GM21367 (cell line): Measurements from ENCODE around the gene THBS1.

Source experiments
- ATAC-seq: cut with Tn5 transposase; IDR thresholded peaks from one replicate; pipeline ENCODE4 v1.9.1; 2021; ENCODE audit not compliant: unreplicated experiment

THBS1 gene

DNA sequence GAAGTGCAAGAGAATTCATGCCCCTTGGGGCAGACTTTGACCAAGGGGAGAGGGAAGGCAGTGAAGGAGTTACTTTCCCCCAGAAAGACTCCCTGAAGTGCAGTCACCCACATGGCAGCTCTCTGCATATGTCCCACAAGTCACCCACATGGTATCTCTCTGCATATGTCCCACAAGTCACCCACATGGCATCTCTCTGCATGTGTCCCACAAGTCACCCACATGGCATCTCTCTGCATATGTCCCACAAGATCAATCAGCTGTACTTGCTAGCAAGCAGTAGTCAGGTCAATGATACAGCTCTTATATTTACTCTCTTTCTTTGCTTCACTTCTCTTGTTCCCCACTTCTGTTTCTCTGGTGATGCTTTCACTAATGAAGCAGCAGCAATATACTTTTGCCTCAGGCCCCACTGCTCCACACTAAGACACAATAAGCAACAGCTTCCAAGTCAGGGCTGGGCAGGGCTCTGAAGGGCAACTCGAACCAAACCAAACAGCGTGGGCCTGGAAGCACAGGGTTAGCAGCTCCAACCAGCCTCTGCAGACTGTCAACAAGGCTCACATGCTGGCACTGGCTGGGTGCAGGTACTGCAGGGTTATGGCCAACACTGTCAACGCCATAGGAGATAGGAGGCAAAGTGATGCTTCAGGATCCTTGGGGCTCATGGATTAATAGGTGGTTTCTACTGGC lies 46.7 kb downstream of the THBS1 start:
- ATAC-seq, result no peak

DNA sequence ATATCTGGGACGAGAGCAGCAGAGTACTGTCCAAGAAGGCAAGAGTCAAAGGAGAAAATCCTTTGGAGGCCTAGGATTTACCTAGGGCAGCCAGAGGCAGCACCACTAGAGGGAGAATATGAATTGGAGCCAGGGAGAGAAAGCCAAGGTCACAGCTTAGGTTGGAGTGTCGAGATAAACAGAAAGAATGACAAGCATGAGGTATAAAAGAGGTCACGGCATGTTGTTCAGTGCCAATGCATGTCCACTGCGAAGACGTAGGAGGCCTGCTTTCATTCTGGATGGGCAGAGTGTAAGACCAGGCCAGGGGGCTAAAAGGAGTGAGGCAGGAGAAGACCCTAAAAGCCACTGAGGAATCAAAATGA lies 47.2 kb downstream of the THBS1 start:
- no peak for ATAC-seq

DNA sequence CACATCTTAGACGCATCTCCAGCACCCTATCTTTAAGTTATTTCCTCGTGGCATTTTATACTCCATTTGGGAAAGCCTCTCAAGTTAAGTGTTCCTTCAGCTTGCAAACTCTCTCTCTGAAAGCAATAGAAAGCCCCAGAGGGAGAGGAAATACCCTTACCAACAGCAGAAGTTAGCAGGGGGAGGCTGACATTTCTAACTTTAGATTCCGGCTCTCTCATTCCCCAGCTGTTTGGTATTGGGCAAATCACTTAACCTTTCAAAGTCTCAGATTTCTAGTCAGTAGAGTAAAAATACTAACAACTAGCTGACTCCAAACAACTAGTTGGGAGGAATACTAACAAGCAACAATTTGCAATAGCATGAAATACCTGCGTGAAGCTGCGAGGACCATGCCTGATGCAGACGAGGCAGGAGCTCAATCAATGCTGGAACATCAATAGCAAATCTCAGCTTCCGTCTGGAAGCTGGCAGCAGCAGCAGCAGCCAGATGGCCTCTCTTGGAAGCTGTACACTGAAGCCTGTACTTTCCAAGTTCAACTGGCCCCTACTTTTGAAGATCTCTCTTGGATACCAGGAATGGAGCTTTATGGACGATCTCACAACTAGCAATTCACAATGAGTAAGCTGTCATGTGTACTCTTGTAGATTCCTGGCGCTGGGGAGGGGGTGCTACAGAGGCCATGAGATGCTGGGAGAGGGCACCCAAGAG lies 47.8 kb downstream of the THBS1 start:
- no peak for ATAC-seq

DNA sequence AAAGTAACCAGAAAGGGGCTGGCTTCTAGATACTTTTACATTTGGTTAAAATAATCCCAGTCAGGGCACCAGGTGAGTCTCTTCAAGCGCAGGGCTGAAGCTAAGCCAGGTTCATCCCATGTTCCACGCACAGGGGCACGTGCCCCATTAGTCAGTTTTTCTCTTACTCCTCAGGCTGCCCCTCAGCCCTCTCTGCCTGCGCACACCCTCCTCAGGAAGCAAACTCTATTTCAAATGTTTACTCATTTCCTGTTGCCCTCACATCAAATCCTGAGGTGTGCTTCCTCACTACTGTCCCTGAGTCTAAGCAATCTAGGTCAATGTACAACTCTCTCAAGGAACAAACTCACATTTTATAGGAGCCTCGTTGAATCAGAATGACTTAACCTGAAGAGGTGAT lies 48.5 kb downstream of the THBS1 start:
- ATAC-seq, result no peak

DNA sequence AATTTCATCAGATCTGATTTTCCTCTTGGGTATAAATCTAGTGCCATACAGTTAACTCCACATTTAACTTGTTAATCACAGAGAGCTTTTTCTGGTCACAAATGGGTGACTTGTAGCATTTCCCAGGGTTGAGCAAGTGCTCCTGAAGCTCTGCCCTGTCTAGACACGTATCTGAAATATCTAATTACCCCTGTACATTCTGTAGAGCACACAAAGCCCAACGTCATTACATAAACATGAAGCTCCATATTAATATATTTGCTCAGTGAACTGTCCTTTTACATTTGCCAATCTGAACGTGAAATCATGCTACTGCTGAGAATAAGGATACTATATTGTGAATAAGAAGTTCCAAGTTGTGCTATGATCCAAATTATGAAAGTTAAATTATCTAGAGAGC lies 49.0 kb downstream of the THBS1 start:
- ATAC-seq, result no peak

DNA sequence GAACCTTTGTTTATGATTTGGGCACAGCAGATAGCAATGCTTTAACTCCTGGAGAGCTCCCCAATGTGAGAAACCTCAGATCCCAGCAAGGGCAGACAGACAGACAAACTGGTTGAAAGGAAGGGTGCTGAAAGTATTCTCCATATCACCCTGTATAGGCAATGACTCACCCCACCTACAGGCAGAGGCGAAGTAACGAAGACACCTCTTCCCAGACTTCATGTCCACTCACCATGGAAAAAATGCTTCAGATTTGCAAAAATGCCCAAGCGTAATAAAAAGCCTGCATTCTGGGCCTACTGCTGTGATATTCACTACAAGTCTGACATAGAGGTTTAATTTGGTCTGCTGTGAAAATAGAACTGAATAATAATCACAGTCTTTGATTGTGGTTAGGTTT lies 50.5 kb downstream of the THBS1 start:
- ATAC-seq, result no peak

DNA sequence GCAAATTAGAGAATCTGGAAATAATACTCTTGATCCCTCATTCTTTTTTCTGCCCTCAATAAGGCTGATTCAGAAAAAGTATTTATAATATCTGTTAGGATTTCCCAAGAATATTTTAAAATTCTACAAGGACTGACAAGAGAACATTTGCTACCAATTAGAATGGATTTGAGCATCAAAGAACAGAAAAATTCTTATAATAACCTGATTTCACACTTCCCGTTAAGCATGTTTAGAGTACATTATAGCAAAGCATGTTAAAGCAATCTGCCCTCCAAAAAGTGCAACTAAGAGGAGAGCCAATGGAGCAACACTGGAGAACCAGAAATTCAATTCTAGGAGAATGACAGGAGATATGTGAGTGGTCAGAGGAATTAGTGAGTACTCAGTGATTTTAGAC lies 57.2 kb downstream of the THBS1 start:
- ATAC-seq, result no peak

DNA sequence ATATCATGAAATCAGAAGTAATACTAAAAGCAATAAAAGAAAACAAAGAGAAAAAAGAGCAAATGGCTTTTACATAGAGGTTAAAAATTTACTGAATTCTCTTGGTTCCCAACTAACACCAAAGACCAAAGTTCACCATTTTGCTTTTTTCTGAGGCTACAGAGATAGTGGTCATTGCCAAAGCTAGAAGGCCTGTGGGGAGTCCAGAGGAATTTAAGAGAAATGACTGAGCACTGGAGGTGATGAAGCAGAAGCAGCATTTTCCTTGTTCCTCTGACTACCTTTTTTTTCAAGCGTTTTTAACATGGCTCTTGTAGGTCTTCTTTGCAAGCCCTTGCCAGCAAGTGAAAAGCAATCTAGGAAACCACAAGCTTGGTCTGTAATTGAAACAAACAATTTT lies 58.2 kb downstream of the THBS1 start:
- no peak for ATAC-seq

DNA sequence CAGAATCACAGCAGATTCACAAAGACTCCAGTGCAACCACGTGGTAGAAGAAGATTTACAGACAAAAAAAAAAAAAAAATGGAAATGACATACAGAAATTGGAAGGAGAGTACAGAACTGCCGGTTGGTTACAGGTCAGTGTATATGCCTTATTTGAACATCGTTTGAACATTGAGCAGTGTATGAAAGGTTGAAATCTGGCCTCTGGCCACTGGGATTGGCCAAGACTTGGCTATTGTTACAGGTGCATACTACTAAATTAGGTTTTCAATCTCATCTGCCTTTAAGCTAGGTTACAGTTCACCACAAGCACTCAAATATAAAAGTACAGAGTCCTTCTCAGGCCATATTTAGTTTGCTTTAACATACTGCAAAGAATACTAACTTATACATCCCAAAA lies 59.8 kb downstream of the THBS1 start:
- no peak for ATAC-seq

DNA sequence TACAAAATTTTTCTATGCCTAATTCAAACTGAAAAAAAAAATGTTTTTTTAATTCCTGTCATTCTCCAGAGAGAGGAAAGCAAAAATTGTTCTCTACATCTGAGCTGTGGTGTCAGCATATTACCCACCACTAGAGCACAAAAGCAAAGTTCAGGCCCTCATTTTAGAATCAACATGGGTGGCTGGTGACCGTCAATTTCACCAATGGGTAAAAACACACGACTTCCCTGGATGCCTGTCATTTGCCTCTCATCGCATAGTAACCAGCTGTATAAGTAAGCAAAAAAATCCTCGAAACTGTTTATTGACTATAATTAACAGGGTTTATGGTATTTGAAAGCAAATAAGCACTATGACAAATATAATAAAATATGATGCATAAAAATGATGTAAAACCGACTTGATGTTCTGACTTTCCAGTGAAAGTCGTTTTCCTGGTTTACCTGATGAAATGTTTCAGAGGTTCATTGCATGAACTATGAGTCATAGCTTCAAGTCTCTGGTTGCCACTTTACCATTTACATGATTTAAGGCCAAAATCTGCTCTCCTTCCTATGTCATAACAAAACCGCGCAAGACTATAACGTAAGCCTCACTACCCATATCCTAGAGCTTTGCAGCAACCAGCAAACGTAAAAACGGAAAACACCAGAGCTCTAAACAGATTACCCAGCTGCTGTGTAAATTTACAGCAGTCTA lies 60.5 kb downstream of the THBS1 start:
- ATAC-seq, result no peak

DNA sequence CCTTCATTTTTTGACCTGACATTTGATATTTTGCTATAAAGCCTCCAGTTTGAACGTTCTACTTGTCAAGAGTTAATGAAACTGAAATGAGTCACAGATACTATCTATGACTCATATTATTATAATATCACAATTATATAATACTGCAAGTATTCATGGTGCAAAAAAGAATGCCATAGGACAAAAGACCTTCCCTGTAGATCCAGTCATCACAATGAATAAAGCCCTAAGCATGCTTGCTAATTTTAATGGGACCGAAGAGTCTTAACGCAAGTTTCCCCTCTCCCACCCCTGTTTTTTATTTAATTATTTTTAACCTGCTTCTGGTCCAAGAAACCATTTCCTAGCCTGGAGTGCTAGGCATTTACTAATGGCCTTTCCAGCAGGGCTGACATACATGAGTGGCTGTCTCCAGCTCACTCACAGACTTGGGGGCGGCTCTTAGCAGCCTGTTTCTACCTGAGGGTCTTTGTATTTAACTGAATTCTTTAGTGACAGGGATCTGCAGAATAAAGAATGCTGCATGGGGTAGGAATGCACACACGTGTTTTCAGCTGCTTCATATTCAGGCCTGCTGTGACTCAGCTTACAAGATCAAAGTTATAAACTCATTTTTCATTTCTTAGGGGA lies 61.2 kb downstream of the THBS1 start:
- no peak for ATAC-seq

DNA sequence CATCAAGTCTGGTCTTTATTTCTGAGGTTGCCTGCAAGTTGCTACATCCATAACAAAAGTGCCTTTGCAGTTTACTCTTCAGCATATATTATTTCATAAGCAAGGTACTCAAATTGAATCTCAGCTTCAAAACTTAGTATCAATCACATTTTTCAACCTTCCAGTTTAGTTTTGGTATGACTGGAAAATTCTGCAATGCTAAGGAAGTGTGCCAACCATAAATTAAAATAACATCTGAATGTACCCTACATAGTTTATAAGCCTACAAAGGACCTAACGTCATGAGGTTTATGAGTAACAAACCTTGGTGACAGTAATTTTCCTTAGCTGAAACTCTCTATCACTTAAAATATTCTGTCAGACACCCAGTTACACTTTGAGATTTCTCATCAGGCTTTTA lies 62.8 kb downstream of the THBS1 start:
- no peak for ATAC-seq

DNA sequence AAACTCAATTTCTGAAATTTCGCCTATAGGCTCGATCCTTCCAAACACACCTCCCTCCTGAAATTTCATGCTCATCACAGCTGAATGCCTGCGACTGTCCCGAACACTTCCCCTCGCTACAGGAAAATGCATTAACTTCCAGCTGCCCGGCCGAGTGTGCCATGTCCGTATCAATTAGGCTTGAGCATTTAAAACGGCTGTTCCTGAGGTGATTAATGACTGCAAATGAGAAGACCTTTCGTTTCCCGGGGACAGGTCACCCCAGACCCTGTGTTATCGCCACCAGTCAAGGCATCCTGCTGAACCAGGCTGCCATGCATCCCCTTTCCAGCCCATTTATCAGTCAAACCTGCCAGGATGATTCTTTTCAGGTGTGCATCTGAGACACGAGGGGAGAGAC lies 63.3 kb downstream of the THBS1 start:
- no peak for ATAC-seq

DNA sequence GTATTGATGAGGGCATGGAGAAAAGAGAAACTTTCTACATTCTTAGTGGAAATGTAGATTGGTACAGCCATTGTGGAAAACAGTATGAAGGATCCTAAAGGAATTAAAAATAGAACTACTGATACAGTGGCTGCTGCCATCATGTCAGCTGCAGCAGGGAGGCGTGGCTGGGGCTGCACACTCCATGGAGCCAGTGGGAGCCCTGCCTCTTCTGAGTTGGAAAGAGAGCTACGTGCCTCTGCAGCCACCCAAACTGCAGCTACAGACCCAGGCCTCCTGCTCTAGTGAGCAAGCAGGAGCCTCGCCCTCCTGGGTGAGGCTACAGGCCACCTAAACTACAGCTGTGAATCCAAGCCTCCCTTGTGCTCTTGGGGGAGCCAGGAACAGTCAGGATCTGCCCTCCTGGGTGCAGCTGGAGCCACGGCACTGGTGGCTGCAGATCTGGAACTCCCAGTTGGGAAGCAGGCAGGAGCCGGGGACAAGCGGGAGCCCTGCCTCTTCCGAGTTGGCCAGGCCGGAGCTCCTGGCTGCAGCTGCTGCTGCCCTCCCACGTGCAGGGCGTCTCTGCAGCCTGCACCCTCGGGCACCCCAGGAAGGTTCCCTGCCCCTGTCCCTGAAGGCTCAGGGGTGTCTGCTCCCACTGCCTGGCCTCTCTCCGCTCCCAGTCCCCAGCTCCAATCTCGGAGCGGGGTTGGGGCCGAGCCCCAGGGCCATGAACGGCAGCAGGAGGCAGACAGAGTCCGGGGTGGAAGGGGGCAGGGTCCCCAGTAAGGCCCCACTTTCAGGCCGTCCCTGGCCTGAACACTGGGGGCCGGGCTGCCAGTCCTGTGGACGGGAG lies 64.5 kb downstream of the THBS1 start:
- ATAC-seq, result no peak

DNA sequence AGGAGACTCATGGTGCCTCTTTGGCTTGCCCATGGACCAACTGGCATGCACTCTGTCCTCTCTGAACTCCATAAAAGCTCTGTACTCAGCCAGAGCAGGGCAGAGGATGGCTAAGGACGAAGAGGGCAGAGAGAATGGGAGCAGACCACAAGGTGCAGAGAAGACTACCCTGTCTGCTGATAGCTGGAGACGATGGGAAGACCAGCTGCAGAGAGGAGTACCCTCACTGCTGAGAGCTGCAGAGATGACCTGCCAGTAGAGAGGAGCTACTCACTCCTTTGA lies 65.0 kb downstream of the THBS1 start:
- ATAC-seq, result no peak

DNA sequence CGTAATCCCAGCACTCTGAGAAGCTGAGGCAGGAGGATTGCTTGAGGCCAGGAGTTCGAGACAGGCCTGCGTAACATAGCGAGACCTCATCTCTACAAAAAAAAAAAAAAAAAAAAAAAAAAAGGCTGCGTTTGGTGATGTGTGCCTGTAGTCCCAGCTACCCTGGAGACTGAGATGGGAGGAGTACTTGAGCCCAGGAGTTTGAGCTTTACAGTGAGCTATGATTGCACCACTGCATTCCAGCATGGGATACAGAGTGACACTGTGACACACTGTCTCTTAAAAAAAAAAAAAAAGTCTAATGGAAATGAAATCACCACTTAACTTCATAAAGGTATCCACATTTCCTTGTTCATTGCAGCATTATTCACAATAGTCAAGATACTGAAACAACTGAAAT lies 65.5 kb downstream of the THBS1 start:
- no peak for ATAC-seq
